NOMO-1 treated with dmso at 0.1 percent for 144 hours (cell line): ENCODE data around the gene TCF7L1.

ENCODE experiments used
- DNase-seq: peaks from one replicate; lab custom pipeline; 2025; ENCODE audit not compliant: unreplicated experiment; lab: John Stamatoyannopoulos, UW

TCF7L1 gene

DNA sequence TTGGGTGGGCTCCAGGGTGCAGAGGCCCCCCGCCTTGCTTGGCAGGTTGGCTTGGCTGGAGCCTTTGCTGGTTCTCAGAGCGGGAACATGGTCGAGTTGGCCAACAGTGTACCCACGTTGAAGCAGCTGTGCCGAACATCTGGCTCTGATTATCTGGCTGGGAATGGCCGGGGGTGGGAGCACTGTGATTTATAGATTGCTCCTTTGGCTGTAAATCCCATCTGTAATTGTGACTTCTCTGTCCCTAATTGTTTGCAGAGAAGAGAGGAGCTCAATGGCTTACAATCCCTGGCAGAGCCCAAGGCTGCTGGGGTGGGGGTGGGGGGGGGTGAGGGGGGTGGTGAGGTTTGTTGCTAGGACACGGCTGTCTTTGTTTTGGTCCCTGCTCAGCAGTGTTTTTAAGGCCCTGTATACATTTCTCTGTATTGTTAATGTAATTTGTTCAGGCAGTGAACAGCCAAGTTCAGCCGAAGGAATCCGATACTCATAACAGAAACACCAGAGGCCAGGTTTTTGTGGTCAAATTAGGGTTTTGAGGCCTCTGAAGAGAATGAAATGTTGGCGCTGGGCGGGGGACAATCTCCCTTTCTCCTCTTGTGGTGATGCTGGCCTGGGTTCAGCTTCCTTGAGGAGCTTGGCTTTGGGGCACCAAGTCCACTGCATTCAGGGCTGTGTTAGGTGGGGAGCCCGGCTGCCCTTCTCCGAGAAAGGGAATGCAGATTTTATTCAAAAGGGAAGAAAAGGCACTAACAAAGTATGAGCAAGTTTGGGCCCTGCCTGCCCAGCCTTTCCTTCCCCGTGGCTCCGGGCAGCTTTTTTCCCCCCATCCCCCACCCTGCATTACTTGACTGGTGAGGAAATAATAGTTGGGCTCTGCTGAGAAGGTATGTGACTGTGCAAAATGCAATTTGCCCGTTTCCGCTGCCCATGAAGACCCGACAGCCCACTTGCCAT, 82.5 kb downstream of the TCF7L1 start:
- no peak for DNase-seq

DNA sequence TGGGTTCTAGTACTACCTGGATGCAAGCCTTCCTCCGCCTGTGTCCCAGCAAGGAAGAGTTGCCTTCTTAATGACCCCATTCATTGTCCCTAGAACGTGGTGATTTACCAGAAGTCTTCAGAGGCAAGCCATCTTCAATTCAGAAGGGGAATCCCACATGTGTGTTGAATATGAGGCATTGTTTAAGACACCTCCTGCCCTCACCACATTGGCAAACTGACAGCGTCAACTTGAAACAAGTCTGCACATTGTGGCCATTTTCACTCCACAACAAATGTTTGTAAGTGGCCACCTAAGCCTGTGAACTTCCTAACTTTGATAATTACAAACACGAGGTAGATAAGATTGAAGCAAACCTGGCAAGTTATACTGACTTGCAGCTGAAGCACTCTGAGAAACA, 83.7 kb downstream of the TCF7L1 start:
- DNase-seq, result no peak

DNA sequence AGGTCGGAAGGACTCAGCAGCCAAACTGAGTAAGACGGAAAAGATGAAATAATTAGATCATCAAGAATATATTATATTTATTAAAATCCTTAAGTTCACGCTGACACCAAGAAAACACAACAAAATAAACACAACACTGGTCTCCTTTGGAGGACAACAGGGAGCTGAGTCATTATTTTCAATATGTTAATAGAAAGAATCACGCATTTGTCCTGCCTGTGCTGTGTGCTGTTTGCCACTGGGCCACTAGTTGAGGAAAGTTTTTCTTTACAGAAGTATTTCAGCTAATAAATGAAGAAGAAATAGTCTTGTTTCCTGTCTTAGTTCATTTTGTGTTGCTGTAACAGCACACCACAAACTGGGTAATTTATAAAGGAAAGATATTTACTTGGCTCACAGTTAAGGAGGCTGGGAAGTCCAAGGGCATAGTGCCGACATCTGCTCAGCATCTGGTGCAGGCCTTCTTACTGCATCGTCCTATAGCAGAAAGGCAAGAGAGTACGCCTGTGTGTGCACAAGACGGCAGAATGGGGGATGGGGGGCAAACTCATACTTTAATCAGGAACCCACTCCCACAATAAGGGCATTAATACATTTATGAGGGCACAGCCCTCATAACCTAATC, 88.0 kb downstream of the TCF7L1 start:
- no peak for DNase-seq

DNA sequence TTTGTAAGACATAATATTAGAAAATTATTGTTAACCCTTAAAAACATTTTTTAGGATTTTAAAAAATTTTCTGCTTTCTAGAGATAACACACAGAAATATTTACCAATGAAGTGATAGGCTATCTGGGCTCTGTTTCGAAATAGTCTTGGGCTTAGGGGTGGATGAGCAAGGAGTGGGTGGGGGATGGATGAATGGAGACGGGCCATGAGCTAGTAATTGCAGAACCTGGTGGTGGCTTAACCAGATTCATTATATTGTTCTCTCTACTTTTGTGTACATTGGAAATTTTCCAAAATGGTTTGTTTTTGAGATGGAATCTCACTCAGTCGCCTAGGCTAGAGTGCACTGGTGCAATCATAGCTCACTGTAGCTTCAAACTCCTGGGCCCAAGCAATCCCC, 89.6 kb downstream of the TCF7L1 start:
- DNase-seq, result no peak

DNA sequence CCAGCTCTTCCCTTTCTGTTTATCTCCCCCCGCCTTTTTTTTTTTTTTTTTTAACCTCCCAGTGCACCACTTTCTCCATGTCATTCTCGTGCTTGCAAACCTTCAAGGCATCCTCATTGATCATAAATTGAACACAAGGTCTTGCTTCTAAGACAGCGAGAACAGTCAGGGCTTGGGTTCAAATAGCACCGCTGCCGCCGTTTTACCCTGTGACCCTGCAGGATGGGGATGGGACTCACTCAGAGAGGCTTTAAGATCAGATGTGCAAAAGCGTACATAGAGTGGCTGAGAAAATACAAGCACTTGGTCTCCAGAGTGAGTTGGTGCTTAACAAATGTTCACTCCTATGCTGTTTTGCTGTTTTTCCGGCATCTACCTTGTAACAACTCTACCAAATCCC, 93.6 kb downstream of the TCF7L1 start:
- DNase-seq, result no peak

DNA sequence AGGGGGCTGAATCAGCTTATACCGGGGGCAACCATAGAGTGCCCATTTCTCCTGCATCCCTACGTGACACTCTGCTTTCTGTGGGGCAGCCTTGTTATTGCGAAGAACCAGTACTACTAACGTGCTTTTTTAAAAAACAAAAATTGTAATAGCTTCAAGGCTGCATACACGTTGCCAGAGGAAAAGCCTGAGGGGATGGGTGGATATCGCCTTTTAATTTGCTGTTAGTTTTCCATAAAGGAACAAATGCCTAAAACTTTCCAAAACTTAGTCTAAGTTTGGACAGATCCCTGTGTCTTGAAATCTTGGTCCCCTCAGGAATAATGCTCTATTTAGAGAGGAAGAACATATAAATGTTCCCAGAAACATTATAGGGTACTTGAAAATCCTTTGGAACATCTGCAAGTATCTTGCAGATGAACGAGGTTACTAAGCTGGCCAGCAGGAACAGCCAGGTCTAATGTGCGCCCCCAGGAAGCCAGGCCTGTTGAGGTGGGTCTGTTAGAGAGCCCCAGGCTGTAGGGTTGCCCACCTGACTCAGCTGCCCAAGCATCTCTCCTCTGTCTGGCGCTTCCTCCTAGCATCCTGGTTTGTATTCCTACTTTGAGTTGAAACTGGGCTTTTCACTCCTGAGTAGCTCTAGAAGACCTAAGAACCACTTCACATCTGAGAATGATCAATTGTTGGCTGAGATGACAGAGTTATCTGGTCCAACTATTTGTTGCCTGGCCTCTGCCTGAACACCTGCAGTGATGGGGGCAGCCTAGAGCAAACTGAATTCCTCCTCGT, 97.7 kb downstream of the TCF7L1 start:
- DNase-seq, result no peak

DNA sequence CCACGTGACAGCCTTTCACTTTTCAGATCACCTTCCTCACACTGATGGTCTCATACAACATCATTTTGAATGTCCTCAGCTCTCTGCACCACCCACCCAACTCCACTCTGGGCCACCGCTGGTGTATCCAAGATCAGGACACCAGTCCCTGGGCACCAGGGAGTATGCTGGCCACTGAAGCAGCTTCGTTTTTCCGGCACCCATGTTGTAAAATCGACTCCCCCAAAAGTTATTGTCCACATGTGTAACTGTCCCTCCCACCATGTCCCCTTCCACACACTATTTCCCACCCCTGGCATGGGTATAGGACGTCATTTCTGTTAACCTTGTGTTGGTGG, 98.2 kb downstream of the TCF7L1 start:
- no peak for DNase-seq

DNA sequence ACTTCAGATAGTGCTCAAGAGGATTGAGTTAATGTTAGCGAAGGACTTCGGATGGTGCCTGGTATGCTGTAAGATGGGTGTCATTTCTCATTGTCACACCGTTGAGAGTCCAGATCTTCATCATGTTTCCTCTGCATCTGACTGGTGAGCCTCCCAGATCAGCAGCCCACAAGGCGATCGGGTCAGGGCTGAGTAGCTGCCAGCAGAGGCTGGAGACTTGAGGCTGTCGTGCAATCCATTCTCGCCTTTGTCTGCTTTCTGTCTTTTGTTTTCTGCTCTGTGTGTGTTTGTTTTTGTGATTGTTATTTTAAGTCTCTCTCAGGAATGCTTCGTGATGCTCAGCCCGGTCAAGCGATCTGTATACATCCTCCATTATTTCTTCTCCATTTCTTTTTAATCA, 98.8 kb downstream of the TCF7L1 start:
- no peak for DNase-seq

DNA sequence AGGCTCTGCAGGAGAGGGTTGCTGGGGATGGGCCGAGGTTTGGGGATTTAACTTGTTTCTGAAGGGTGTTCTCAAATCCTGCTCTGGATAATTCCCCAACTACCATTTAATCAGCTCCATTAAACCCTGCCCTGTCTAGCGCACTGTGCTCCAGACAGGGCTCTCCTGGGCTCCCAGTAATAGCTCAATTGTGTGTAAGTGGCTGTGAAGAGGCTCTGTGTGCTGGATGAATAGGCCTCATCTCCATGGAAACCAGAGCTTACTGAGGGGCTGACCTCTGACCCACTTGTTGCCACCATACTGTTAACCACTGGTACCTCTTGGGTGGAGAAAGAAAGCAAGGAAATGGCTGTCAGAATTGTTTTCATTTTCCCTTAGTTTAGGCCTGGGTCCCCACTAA, 101.7 kb downstream of the TCF7L1 start:
- DNase-seq, result no peak

DNA sequence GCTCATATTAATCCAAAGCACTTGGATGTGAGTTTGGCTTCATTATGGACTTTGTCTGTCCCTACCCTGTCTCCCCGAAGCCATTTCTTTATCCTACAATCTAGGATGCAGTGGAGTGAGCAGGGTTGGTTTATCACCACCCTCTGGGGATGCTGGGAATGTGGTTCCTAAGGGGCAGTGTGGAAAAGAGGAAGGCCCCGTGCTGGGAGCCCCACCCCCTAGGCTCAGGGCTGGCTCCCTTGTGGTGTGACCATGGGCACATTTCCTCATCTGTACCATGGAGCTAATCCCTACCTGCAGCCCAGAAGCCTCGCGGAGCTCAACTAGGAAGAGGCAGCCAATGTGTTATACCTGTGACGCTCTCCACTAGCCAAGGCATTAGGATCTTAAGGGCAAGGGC, 102.1 kb downstream of the TCF7L1 start:
- DNase-seq, result no peak

DNA sequence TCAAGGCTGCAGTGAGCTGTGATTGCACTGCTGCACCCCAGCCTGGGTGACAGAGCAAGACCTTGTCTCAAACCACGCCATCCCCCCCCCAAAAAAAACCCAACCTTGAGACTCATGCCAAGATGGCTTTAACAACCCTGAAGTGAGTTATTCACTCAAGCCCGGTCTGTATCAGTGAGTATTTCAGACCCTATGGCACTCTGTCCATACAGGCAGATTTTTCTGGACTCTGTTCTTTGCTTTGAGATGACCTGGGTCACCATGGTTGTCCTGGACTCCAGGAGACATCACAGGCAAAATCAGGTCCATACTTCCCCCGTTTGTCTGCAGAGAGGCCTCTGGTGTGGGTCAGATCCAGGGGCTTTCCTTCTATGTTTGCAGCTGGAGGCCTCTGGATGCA, 102.9 kb downstream of the TCF7L1 start:
- DNase-seq, result no peak

DNA sequence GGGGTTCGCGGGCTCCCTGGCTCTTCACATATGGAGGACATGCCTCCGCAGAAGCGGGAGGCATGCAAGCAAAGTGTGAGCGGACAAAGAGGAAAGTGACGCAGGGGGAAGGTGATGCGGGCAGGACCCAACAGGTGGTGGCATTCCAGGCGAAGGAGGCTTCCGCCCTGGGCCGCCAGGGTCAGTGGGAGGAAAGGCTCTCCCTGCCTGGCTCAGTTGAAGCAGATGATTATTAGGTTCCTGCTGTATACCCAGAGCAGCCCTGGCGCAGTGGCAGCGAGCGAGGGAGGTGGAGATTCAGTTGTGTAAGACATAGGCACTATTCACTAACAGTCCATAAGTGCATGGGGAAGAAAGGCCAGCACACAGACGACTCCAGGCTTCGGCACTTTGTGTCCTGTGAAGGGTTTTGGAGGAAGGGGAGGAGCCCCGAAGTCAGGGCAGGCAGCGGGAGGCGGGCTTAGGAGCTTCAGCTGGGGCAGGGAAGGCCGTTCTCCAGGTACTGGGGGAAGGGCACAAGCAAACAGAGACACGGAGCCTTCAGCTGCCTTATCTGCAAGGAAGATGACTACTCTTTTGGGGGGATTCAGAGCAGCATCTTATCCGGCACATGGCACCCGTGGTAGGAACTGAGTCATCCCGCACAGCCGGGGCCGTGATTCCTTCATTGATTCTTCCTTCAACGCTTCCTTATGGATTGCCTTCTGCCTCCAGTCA, 104.8 kb downstream of the TCF7L1 start:
- DNase-seq, result no peak

DNA sequence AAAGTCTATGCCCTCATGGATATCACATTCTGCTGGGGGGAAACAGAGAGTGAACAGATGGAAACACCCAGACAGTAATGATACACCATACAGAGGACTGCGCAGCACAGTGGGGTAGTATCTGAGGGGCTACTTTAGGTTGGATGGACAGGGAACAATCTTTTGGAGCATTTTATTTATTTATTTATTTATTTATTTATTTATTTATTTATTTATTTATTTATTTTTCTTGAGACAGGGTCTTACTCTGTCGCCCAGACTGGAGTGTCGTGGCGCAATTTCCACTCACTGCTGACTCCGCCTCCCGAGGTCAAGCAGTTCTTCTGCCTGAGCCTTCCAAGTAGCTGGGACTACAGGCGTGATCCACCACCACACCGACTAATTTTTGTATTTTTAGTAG, 105.4 kb downstream of the TCF7L1 start:
- DNase-seq, result no peak

DNA sequence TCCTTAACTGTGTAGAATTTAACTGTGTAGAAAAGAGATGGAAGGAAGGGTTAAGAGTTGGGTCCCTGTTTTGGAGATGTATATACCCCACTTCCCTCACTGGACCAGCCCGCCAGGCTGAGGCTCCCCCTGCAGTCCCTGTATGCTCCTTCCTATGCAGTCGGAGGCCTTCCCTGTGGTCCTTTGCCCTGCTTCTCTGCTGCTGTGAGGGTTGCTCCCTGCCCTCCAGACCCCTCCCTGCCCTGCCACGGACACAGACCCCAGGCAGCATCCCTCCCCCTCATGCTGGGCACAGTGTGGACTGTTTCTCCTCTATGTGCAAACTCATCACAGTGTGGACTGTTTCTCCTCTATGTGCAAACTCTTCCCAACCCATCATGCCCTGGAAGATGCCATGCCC, 105.9 kb downstream of the TCF7L1 start:
- no peak for DNase-seq

DNA sequence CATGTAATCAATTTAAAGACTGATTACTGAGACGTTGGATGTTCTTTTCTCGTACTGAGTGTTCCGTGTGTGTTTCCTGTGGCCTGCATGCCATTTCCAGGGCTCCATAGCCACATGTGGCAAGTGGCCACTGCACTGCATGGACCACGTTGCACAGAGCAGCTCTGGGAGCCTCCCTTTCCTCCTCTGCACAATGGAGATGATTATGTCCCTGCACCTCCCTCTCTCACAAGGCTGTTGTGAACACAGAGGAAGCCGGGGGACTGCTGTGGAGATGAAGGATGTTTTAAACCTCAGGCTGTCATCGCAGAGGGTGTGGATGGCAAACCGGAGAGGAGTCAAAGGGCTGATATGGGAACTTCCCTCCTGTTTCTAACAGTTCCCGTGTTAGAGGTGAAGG, 106.9 kb downstream of the TCF7L1 start:
- no peak for DNase-seq

DNA sequence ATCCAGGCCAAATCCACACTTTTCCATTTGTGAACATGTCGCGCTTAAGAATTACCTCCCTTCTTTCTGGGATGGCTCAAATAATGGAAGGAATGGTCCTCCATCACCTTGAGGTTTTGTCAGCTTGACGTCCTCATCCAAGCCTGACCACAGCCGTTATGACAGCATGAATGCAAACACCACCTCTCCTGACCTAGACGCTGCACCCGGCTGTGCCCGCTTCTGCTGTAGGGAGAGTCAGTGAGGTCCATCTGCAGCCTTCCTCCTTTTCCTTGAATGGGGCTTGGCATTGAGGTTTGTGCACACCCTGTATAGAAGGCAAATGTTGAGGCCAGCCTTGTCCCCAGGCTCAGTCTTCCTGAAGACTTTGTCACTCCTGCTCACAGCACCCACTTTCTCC, 109.1 kb downstream of the TCF7L1 start:
- DNase-seq, result no peak

DNA sequence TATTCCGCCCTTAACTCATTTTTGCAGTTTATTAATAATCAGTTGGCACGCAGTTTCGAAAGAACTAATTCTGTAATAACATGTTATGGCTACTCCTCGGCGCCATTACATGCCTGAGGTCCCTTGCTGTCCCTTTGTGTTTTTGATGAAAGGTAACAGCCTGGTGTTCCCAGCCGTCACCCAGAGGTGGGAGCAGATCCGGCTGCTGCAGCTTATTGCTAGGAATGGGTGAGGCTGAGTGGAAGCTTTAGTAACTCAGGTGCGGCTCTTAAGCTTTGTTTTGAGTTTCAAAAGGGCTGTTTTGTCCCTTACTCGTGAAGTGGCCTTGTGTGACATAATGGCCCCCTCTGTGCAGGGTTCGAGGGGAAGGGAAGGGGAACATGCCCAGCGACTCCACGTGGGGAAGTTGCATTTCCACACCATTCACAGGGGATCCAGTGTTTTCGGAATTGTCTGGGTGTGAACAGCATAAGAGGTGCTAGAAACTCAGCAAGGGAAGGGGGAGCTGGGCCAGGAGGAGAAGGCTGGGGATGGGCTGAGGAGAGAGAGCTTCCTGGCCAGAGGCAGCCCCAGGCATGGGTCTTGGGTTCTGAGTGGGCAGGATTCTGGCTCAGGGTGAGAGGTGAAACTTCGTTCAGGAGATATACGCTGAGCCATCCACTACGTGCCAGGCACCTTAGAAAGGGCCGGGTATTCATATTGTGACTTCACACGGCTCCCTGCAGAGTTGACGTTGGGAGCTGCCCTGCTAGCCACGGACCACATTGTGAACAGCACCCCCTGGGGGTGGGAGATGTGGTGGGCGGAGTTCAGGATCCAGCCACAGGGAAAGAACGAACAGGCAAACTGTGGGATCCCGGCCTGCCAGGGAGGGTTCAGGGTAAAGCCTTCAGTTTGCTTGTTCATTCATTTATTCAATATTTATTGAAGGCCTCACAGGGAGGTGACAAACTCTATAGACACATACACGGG, 110.2 kb downstream of the TCF7L1 start:
- peak; percentile 6 for DNase-seq

DNA sequence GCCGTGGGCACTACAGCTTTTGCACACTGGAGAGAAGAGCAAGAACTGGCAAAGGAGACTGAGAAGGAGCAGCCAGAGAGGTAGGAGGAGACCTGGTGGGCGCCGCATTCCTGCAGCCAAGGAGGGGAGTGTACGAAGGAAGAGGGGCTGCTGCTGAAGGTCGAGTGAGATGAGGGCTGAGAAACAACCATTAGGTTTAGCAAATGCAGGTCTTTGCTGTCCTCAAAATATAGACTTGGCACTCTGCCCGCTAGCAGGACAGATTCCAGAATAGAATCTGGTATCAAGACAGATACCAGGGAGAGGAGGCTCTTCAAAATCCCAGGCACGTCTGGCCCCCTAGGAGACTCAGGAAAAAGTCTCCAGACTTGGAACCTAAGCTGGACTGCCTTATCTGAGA, 111.6 kb downstream of the TCF7L1 start:
- DNase-seq, result no peak

DNA sequence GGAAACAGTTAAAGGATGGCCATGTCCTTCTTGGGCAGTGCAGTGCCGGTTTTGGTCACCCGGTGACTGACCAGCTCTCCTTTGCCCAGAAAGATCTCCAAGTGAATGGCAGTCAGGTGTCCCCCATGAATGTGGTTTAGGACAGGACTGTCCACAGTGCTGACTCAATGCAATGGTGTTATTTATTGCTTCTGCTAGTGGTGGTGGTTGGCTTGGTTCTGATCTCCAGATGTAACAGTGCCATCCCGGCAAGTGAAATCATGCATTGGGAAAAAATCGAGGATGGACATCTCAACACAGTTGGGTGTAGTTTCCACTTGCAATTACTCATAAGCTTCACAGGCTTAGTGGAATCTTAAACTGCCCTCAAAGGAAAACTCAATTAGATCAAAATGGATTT, 112.7 kb downstream of the TCF7L1 start:
- no peak for DNase-seq

DNA sequence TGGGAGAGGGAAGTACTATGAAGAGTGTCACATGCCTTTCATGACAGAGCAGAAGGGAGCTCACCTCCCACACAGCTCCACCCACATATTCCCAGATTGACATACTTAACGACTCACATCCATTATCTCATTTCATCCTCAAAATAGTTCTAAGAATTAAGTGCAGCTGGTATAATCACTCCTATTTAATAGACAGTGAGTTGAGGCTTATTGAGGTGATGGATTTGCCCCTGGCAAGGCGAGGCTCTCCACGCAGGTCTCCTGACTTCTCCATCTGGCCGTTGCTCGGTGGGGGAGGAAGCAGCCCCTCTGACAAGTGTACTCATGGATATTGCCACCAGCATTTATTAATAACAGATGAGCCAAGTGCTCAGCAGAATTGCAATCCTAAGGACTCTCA, 113.2 kb downstream of the TCF7L1 start:
- no peak for DNase-seq
